ENCODE data around the gene ZNF212. TPM values are rescaled to one million over a fixed set of nuclear protein-coding genes. Genes with fewer than 3 reads are reported as not detected.

Gene ZNF212
- total RNA-seq, 3 donors from 2014 or later (not counting 1 experiment from before 2014, with no cell fraction given) = 11.2 to 23.7 (median 17.0) TPM

GRCh38 chr7:149220534-149220933, 18.9 kb upstream of the ZNF212 start:
- no peaks in the 10 kb centered on the region for H3K27me3 Mint-ChIP-seq (ENCODE audit: low read depth in 2 of 2)
- H3K27me3 ChIP-seq (ENCODE audit: control insufficient read depth, insufficient read depth, low read length) = no peaks in the 10 kb centered on the region
- H3K36me3 ChIP-seq (ENCODE audit: control insufficient read depth, insufficient read depth, low read length) = peaks cover 36% of the 10 kb centered on the region
- H3K4me1 Mint-ChIP-seq = peaks cover 8 to 14% of the 10 kb centered on the region in 2 donors
- no peaks in the 10 kb centered on the region for H3K9me3 ChIP-seq (ENCODE audit: control insufficient read depth, insufficient read depth, low read length)
- H3K4me3 ChIP-seq (ENCODE audit: low read length) = no peak overlapping the region
- H3K4me1 ChIP-seq (ENCODE audit: control insufficient read depth, insufficient read depth, low read length) = no peaks in the 10 kb centered on the region
- no peak overlapping the region for H3K4me3 Mint-ChIP-seq
- H3K27ac Mint-ChIP-seq = no peak overlapping the region
- no peaks in the 10 kb centered on the region for H3K36me3 Mint-ChIP-seq
- no peak overlapping the region for H3K27ac ChIP-seq (ENCODE audit: low read length)
- H3K9me3 Mint-ChIP-seq = no peaks in the 10 kb centered on the region
- no peak for DNase-seq
- intact Hi-C loops (cut with micrococcal nuclease) = no loop called here
- WGBS (ENCODE audit: insufficient coverage) = 94% methylated on average over 6 of the region's 6 CpGs
- no peak for ATAC-seq
- TF ChIP-seq CTCF (IDR thresholded peaks at IDR 0.05) = no peak

GRCh38 chr7:149223176-149223575, 16.3 kb upstream of the ZNF212 start:
- peaks cover 22% of the 10 kb centered on the region for H3K36me3 ChIP-seq (ENCODE audit: control insufficient read depth, insufficient read depth, low read length)
- intact Hi-C loops (cut with micrococcal nuclease) = no loop called here

GRCh38 chr7:149223761-149224160, 15.7 kb upstream of the ZNF212 start:
- DNase-seq = no peak
- H3K9me3 ChIP-seq (ENCODE audit: control insufficient read depth, insufficient read depth, low read length) = no peaks in the 10 kb centered on the region
- no peaks in the 10 kb centered on the region for H3K27me3 Mint-ChIP-seq (ENCODE audit: low read depth in 2 of 2)
- H3K4me3 ChIP-seq (ENCODE audit: low read length) = no peak overlapping the region
- no peak for TF ChIP-seq CTCF (IDR thresholded peaks at IDR 0.05)
- no peaks in the 10 kb centered on the region for H3K36me3 Mint-ChIP-seq
- H3K27me3 ChIP-seq (ENCODE audit: control insufficient read depth, insufficient read depth, low read length) = no peaks in the 10 kb centered on the region
- no peak for ATAC-seq
- no peaks in the 10 kb centered on the region for H3K9me3 Mint-ChIP-seq
- H3K36me3 ChIP-seq (ENCODE audit: control insufficient read depth, insufficient read depth, low read length) = peaks cover 17% of the 10 kb centered on the region
- H3K4me1 Mint-ChIP-seq = peaks cover 4 to 8% of the 10 kb centered on the region in 2 donors
- no peak overlapping the region for H3K27ac ChIP-seq (ENCODE audit: low read length)
- no peak overlapping the region for H3K4me3 Mint-ChIP-seq
- no peak overlapping the region for H3K27ac Mint-ChIP-seq
- no peaks in the 10 kb centered on the region for H3K4me1 ChIP-seq (ENCODE audit: control insufficient read depth, insufficient read depth, low read length)
- WGBS (ENCODE audit: insufficient coverage) = 97% methylated on average over 20 of the region's 39 CpGs
- intact Hi-C loops (cut with micrococcal nuclease) = no loop called here

More at GRCh38 chr7:149223176-149223575, 16.3 kb upstream of the ZNF212 start:
- Mint-ChIP-seq H3K36me3 (no peaks in the 10 kb centered on the region), H3K27me3 (ENCODE audit: low read depth in 2 of 2) (no peaks in the 10 kb centered on the region), H3K9me3 (no peaks in the 10 kb centered on the region), H3K4me3 (no peak overlapping the region), H3K4me1 (peaks cover 5 to 8% of the 10 kb centered on the region in 2 donors), H3K27ac (no peak overlapping the region)
- WGBS (ENCODE audit: insufficient coverage) = 98% methylated on average over 8 of the region's 8 CpGs
- Histone ChIP-seq H3K4me1 (ENCODE audit: control insufficient read depth, insufficient read depth, low read length) (no peaks in the 10 kb centered on the region), H3K27me3 (ENCODE audit: control insufficient read depth, insufficient read depth, low read length) (no peaks in the 10 kb centered on the region), H3K27ac (ENCODE audit: low read length) (no peak overlapping the region), H3K4me3 (ENCODE audit: low read length) (no peak overlapping the region), H3K9me3 (ENCODE audit: control insufficient read depth, insufficient read depth, low read length) (no peaks in the 10 kb centered on the region)
- DNase-seq (no peak), ATAC-seq (no peak)
- no peak for TF ChIP-seq CTCF (IDR thresholded peaks at IDR 0.05)

GRCh38 chr7:149224352-149224751, 15.1 kb upstream of the ZNF212 start:
- Mint-ChIP-seq H3K9me3 (no peaks in the 10 kb centered on the region), H3K27me3 (ENCODE audit: low read depth in 2 of 2) (no peaks in the 10 kb centered on the region), H3K27ac (no peak overlapping the region), H3K4me3 (no peak overlapping the region), H3K4me1 (peaks cover 4% of the 10 kb centered on the region in 2 donors), H3K36me3 (no peaks in the 10 kb centered on the region)
- no peak overlapping the region for H3K4me3 ChIP-seq (ENCODE audit: low read length)
- H3K27ac ChIP-seq (ENCODE audit: low read length) = no peak overlapping the region
- no peak for DNase-seq
- no peak for TF ChIP-seq CTCF (IDR thresholded peaks at IDR 0.05)
- intact Hi-C loops (cut with micrococcal nuclease) = no loop called here
- WGBS (ENCODE audit: insufficient coverage) = 98% methylated on average over 37 of the region's 37 CpGs
- no peaks in the 10 kb centered on the region for H3K9me3 ChIP-seq (ENCODE audit: control insufficient read depth, insufficient read depth, low read length)
- H3K36me3 ChIP-seq (ENCODE audit: control insufficient read depth, insufficient read depth, low read length) = peaks cover 13% of the 10 kb centered on the region
- H3K27me3 ChIP-seq (ENCODE audit: control insufficient read depth, insufficient read depth, low read length) = no peaks in the 10 kb centered on the region
- no peak for ATAC-seq
- no peaks in the 10 kb centered on the region for H3K4me1 ChIP-seq (ENCODE audit: control insufficient read depth, insufficient read depth, low read length)

All from natural killer cell (primary cell).